Breast epithelium (tissue), 3 donors: ENCODE results near the gene KCNK4.

Experiments used
- POLR2A ChIP-seq: fragments of 450-650 bp; IDR thresholded peaks from one replicate; pipeline ENCODE4 v1.6.1; 2016; ENCODE audit warnings: antibody characterized with exemption, mild to moderate bottlenecking, moderate library complexity
- TF ChIP-seq, protein P1 (sequence below), 3 donors: fragments of 450-650 bp; IDR thresholded peaks; one replicate each; pipeline ENCODE4 v1.5.1; 2016 to 2017; ENCODE audit warnings: antibody characterized with exemption in 3 of 3, mild to moderate bottlenecking in 3 of 3, moderate library complexity in 3 of 3

DNA sequence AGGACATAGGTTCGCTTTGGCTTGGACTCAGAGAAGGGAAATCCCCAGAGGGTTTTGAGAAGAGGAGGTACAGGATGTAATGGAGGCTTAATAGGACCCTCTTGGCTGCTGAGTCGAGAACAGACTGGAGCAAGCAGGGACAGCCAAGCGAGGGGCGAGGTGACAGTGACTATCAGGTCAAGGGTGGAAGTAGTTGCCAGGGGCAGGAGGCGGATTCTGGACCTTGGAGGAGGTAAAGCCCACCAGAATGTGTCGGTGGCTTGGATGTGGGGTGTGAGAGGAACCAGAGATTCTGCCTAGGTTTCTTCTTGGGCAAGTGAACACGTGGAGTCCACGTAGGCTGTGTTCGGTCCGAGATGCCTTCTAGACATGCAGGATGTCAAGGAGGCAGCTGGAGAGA, 21.8 kb downstream of the KCNK4 start:
- TF ChIP-seq, protein P1, sequence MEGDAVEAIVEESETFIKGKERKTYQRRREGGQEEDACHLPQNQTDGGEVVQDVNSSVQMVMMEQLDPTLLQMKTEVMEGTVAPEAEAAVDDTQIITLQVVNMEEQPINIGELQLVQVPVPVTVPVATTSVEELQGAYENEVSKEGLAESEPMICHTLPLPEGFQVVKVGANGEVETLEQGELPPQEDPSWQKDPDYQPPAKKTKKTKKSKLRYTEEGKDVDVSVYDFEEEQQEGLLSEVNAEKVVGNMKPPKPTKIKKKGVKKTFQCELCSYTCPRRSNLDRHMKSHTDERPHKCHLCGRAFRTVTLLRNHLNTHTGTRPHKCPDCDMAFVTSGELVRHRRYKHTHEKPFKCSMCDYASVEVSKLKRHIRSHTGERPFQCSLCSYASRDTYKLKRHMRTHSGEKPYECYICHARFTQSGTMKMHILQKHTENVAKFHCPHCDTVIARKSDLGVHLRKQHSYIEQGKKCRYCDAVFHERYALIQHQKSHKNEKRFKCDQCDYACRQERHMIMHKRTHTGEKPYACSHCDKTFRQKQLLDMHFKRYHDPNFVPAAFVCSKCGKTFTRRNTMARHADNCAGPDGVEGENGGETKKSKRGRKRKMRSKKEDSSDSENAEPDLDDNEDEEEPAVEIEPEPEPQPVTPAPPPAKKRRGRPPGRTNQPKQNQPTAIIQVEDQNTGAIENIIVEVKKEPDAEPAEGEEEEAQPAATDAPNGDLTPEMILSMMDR (IDR thresholded peaks at IDR 0.05) = no peak
- no peak for TF ChIP-seq POLR2A
